ENCODE results near the gene KIRREL2. TPM values are rescaled to one million over a fixed set of nuclear protein-coding genes. Genes with fewer than 3 reads are reported as not detected.
A peak's percentile ranks its signal among the peaks of the same experiment; 100 is the strongest.

KIRREL2 gene
- 1 to 10 TPM; 1.1 to 1.9 TPM for total RNA-seq
- 1 to 10 TPM; 2.8 to 3.5 TPM for polyA plus RNA-seq (ENCODE audit: insufficient read length in 2 of 2)
- long read RNA-seq, donor 1, result 0 reads
- long read RNA-seq, donor 2, result 0 reads
- long read RNA-seq, donor 3, result 0 reads
- long read RNA-seq, donor 4, result 0 reads

- Histone ChIP-seq H3K4me1 (ENCODE audit: control insufficient read depth, insufficient read depth, low read length) (peaks cover 32% of the 10 kb centered on the region), H3K36me3 (ENCODE audit: control insufficient read depth, insufficient read depth, low read length) (peaks cover 17% of the 10 kb centered on the region), H3K27me3 (ENCODE audit: control insufficient read depth, insufficient read depth, low read length) (peaks cover 30% of the 10 kb centered on the region), H3K9me3 (ENCODE audit: control insufficient read depth, insufficient read depth, low read length) (no peaks in the 10 kb centered on the region), H3K27ac (ENCODE audit: low read depth, low read length) (no peak within 1 kb of the TSS), H3K4me3 (ENCODE audit: low read depth, low read length) (peak within 1 kb of the TSS; percentile 54)
- WGBS (ENCODE audit: insufficient coverage), result 1% methylated on average over 41 of the region's 42 CpGs
- peak in 2 of 6 donors; percentile 74 to 78 for DNase-seq (ENCODE audit: low read depth in 4 of 6, low spot score in 6 of 6)
These were observed at the start of gene KIRREL2 for GRCh38 chr19:35856546-35857149. Gene KIRREL2, plus strand, starts transcription at chr19:35856911. Its CDS starts 209 bp downstream, at chr19:35857120.

DNA sequence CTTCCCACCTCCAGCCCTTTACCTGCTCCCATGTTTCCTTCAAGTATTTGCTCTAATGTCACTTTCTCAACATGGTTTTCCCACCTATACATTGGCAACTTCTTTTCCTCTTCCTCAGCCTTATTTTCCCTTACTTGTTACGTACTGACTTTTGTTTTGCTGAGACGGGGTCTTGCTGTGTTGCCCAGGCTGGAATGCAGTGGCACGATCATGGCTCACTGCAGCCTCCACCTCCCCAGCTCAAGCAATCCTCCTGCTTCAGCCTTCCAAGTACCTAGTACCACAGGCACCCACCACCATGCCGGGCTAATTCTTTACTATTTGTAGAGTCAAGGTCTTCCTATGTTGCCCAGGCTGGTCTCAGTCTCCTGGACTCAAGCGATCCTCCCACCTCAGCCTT lies 49.1 kb upstream of the KIRREL2 start:
- Histone ChIP-seq H3K27ac (ENCODE audit: low read depth, low read length) (no peak overlapping the region), H3K4me3 (ENCODE audit: low read depth, low read length) (no peak overlapping the region), H3K9me3 (ENCODE audit: control insufficient read depth, insufficient read depth, low read length) (no peaks in the 10 kb centered on the region), H3K36me3 (ENCODE audit: control insufficient read depth, insufficient read depth, low read length) (no peaks in the 10 kb centered on the region), H3K27me3 (ENCODE audit: control insufficient read depth, insufficient read depth, low read length) (no peaks in the 10 kb centered on the region), H3K4me1 (ENCODE audit: control insufficient read depth, insufficient read depth, low read length) (no peaks in the 10 kb centered on the region)
- DNase-seq (ENCODE audit: low read depth in 4 of 6, low spot score in 6 of 6), result no peak
- 94% methylated on average over 3 of the region's 5 CpGs for WGBS (ENCODE audit: insufficient coverage)

DNA sequence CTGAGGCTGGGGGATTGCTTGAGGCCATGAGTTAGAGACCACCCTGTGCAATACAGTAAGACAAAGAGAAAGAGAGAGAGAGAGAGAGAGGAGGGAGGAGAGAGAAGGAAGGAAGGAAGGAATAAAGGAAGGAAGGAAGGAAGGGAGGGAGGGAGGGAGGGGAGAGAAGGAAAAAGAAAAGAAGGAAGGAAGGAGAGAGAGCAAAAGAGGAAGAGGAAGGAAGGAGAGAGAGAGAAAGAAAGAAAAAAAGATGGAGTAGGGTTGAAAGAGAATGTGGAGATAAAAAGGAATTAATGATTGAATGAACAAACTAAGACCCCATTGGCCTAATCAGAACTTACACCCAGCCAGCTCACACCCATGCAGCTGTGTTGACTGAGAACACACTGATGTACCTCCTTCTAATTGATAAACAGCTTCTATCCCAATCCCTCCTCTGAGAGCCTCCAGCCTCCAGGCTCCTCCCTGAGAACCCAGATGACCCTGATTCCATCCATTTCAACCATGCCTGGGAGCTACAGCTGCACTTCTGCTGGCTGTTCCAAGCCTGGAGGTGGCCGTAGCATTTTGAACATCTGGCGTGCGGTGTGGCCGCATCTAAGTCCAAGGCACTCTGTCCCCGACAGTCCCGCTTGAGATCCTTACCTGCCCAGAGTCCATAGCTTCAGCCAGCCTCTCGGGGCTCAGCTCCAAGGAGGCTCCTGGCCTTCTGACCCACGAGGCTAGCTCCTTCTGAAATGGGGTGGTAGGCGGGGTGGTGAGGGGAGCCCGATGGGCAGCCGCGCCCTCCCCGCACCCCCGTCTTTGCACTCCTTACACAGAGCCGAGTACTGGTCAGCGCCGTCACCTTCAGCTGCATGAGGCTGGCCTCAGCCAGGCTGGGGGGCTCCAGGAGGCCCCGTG lies 45.1 kb upstream of the KIRREL2 start:
- H3K27me3 ChIP-seq (ENCODE audit: control insufficient read depth, insufficient read depth, low read length), result no peaks in the 10 kb centered on the region
- no peaks in the 10 kb centered on the region for H3K36me3 ChIP-seq (ENCODE audit: control insufficient read depth, insufficient read depth, low read length)
- WGBS (ENCODE audit: insufficient coverage), result 76% methylated on average over 16 of the region's 18 CpGs
- H3K27ac ChIP-seq (ENCODE audit: low read depth, low read length), result no peak overlapping the region
- H3K4me3 ChIP-seq (ENCODE audit: low read depth, low read length), result no peak overlapping the region
- H3K4me1 ChIP-seq (ENCODE audit: control insufficient read depth, insufficient read depth, low read length), result no peaks in the 10 kb centered on the region
- H3K9me3 ChIP-seq (ENCODE audit: control insufficient read depth, insufficient read depth, low read length), result no peaks in the 10 kb centered on the region
- DNase-seq (ENCODE audit: low read depth in 4 of 6, low spot score in 6 of 6), result no peak

DNA sequence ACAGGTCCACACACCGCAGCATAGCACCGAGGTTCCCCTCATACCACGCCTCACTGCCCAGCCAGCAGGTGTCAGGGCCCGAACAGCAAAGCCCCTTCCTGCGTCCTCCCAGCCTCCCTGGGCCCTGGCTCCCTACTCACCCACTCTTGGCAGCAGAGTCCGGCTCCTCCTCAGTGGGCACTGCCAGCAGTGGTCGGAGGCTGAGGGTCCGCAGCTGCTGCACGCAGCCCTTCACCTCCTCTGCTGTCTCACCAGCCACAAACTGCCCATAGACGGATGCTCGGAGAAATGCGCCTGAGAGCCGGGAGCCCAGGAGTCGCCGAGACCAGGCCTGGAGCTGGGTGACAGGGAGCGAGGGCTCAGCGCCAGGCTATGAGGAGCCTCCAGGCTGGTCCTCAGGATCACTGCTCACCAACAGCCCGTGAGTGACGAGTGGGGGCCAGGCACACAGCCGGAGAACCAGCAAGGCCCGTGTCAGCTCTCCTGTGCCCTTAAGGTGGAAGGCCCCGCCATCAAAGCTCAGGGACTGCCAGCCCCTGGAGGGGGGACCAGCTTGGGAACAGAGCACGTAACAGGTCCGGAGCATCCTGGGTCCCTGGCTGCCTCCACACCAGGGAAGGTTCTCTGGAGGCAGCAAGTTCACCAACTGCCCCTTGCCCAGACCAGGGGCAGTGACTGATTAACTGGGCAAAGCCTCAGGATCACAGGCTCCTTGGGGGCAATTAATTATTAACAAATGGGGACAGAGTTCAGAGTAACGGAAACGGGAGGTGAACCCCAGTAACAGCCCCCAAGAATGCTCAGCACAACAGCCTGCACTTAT lies 44.3 kb upstream of the KIRREL2 start, which contains the start of gene PRODH2:
Gene PRODH2, minus strand, starts transcription at position 626 of the 823 bp plus-strand sequence. Its CDS starts 40 bp downstream, at position 586.
- WGBS (ENCODE audit: insufficient coverage), result 72% methylated on average over 24 of the region's 26 CpGs

GRCh38 chr19:35813043-35813890 lies 43.4 kb upstream of the KIRREL2 start:
- Histone ChIP-seq H3K27me3 (ENCODE audit: control insufficient read depth, insufficient read depth, low read length) (no peaks in the 10 kb centered on the region), H3K36me3 (ENCODE audit: control insufficient read depth, insufficient read depth, low read length) (no peaks in the 10 kb centered on the region), H3K4me3 (ENCODE audit: low read depth, low read length) (no peak overlapping the region), H3K27ac (ENCODE audit: low read depth, low read length) (no peak overlapping the region), H3K9me3 (ENCODE audit: control insufficient read depth, insufficient read depth, low read length) (no peaks in the 10 kb centered on the region), H3K4me1 (ENCODE audit: control insufficient read depth, insufficient read depth, low read length) (no peaks in the 10 kb centered on the region)
- no peak for DNase-seq (ENCODE audit: low read depth in 4 of 6, low spot score in 6 of 6)
- WGBS (ENCODE audit: insufficient coverage), result 79% methylated on average over 2 of the region's 11 CpGs

More for the DNA sequence above, 44.3 kb upstream of the KIRREL2 start, which contains the start of gene PRODH2:
- Histone ChIP-seq H3K27me3 (ENCODE audit: control insufficient read depth, insufficient read depth, low read length) (no peaks in the 10 kb centered on the region), H3K9me3 (ENCODE audit: control insufficient read depth, insufficient read depth, low read length) (no peaks in the 10 kb centered on the region), H3K4me1 (ENCODE audit: control insufficient read depth, insufficient read depth, low read length) (no peaks in the 10 kb centered on the region), H3K4me3 (ENCODE audit: low read depth, low read length) (no peak within 1 kb of the TSS), H3K36me3 (ENCODE audit: control insufficient read depth, insufficient read depth, low read length) (no peaks in the 10 kb centered on the region), H3K27ac (ENCODE audit: low read depth, low read length) (no peak within 1 kb of the TSS)
- no peak for DNase-seq (ENCODE audit: low read depth in 4 of 6, low spot score in 6 of 6)

- no peak for DNase-seq (ENCODE audit: low read depth in 4 of 6, low spot score in 6 of 6)
- H3K9me3 ChIP-seq (ENCODE audit: control insufficient read depth, insufficient read depth, low read length), result no peaks in the 10 kb centered on the region
- H3K27me3 ChIP-seq (ENCODE audit: control insufficient read depth, insufficient read depth, low read length), result no peaks in the 10 kb centered on the region
- WGBS (ENCODE audit: insufficient coverage), result 22% methylated on average over 3 of the region's 6 CpGs
- no peaks in the 10 kb centered on the region for H3K4me1 ChIP-seq (ENCODE audit: control insufficient read depth, insufficient read depth, low read length)
- H3K27ac ChIP-seq (ENCODE audit: low read depth, low read length), result no peak overlapping the region
- no peak overlapping the region for H3K4me3 ChIP-seq (ENCODE audit: low read depth, low read length)
- no peaks in the 10 kb centered on the region for H3K36me3 ChIP-seq (ENCODE audit: control insufficient read depth, insufficient read depth, low read length)
These were observed 40.4 kb upstream of the KIRREL2 start for GRCh38 chr19:35816262-35816661.

DNA sequence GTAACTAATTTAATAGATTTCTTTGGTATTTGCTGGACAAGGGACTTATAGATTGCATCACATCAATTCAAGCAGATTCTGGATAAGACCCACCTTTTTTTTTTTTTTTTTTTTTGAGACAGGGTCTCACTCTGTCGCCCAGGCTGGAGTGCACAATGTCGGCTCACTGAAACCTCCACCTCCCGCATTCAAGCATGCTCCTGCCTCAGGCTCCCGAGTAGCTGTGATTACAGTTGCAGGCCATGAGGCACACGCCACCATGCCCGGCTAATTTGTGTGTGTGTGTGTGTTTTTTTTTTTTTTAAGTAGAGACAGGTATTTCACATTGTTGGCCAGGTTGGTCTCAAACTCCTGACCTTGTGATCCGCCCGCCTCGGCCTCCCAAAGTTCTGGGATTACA lies 39.9 kb upstream of the KIRREL2 start:
- no peaks in the 10 kb centered on the region for H3K36me3 ChIP-seq (ENCODE audit: control insufficient read depth, insufficient read depth, low read length)
- H3K27me3 ChIP-seq (ENCODE audit: control insufficient read depth, insufficient read depth, low read length), result no peaks in the 10 kb centered on the region
- WGBS (ENCODE audit: insufficient coverage), result 95% methylated on average over 4 of the region's 9 CpGs

GRCh38 chr19:35818445-35818844 lies 38.3 kb upstream of the KIRREL2 start:
- no peaks in the 10 kb centered on the region for H3K9me3 ChIP-seq (ENCODE audit: control insufficient read depth, insufficient read depth, low read length)
- no peak for DNase-seq (ENCODE audit: low read depth in 4 of 6, low spot score in 6 of 6)
- H3K36me3 ChIP-seq (ENCODE audit: control insufficient read depth, insufficient read depth, low read length), result no peaks in the 10 kb centered on the region
- WGBS (ENCODE audit: insufficient coverage), result 72% methylated on average over 2 of the region's 3 CpGs
- H3K4me1 ChIP-seq (ENCODE audit: control insufficient read depth, insufficient read depth, low read length), result no peaks in the 10 kb centered on the region
- no peak overlapping the region for H3K27ac ChIP-seq (ENCODE audit: low read depth, low read length)
- H3K27me3 ChIP-seq (ENCODE audit: control insufficient read depth, insufficient read depth, low read length), result no peaks in the 10 kb centered on the region
- no peak overlapping the region for H3K4me3 ChIP-seq (ENCODE audit: low read depth, low read length)

More for the DNA sequence above, 39.9 kb upstream of the KIRREL2 start:
- no peaks in the 10 kb centered on the region for H3K4me1 ChIP-seq (ENCODE audit: control insufficient read depth, insufficient read depth, low read length)
- H3K4me3 ChIP-seq (ENCODE audit: low read depth, low read length), result no peak overlapping the region
- no peaks in the 10 kb centered on the region for H3K9me3 ChIP-seq (ENCODE audit: control insufficient read depth, insufficient read depth, low read length)
- DNase-seq (ENCODE audit: low read depth in 4 of 6, low spot score in 6 of 6), result no peak
- H3K27ac ChIP-seq (ENCODE audit: low read depth, low read length), result no peak overlapping the region
